ENCODE results near the gene MMP17.
A peak's percentile ranks its signal among the peaks of the same experiment; 100 is the strongest.
"Not testable (repeated sequence)": the region's sequence is repeated elsewhere in the genome, so short reads cannot be mapped to it uniquely, and the experiment has no call there.

The MMP17 gene

GRCh38 chr12:131885076-131885475, 56.9 kb downstream of the MMP17 start:
- not testable (repeated sequence) for H3K9ac ChIP-seq (ENCODE audit: low read depth, low read length); H3K27me3 ChIP-seq (ENCODE audit: control insufficient read depth, insufficient read depth, low read length); H3K27ac ChIP-seq (ENCODE audit: low read depth, low read length); H3K4me3 ChIP-seq (ENCODE audit: low read depth, low read length); H3K4me1 ChIP-seq (ENCODE audit: control insufficient read depth, insufficient read depth, low read length); H3K9me3 ChIP-seq (ENCODE audit: control insufficient read depth, insufficient read depth, low read length); H3K36me3 ChIP-seq (ENCODE audit: control insufficient read depth, insufficient read depth, low read length)

GRCh38 chr12:131885543-131886057, 57.4 kb downstream of the MMP17 start:
- Histone ChIP-seq H3K4me3 (ENCODE audit: low read depth, low read length) (no peak overlapping the region), H3K27me3 (ENCODE audit: control insufficient read depth, insufficient read depth, low read length) (no peaks in the 10 kb centered on the region), H3K27ac (ENCODE audit: low read depth, low read length) (no peak overlapping the region), H3K36me3 (ENCODE audit: control insufficient read depth, insufficient read depth, low read length) (no peaks in the 10 kb centered on the region), H3K9me3 (ENCODE audit: control insufficient read depth, insufficient read depth, low read length) (peaks cover 8% of the 10 kb centered on the region), H3K4me1 (ENCODE audit: control insufficient read depth, insufficient read depth, low read length) (0 out of 2 replicates have a peak, but pooled peaks cover 2% of the 10 kb centered on the region), H3K9ac (ENCODE audit: low read depth, low read length) (no peak overlapping the region)

- H3K4me1 ChIP-seq (ENCODE audit: control insufficient read depth, insufficient read depth, low read length); H3K9ac ChIP-seq (ENCODE audit: low read depth, low read length); H3K27me3 ChIP-seq (ENCODE audit: control insufficient read depth, insufficient read depth, low read length); H3K9me3 ChIP-seq (ENCODE audit: control insufficient read depth, insufficient read depth, low read length); H3K36me3 ChIP-seq (ENCODE audit: control insufficient read depth, insufficient read depth, low read length); H3K27ac ChIP-seq (ENCODE audit: low read depth, low read length); H3K4me3 ChIP-seq (ENCODE audit: low read depth, low read length): not testable (repeated sequence)
Measured at GRCh38 chr12:131891722-131892121, 63.5 kb downstream of the MMP17 start.

GRCh38 chr12:131892711-131893604, 64.8 kb downstream of the MMP17 start:
- no peak overlapping the region for H3K27ac ChIP-seq (ENCODE audit: low read depth, low read length)
- no peaks in the 10 kb centered on the region for H3K9me3 ChIP-seq (ENCODE audit: control insufficient read depth, insufficient read depth, low read length)
- 0 out of 2 replicates have a peak, but pooled peaks cover 6% of the 10 kb centered on the region for H3K36me3 ChIP-seq (ENCODE audit: control insufficient read depth, insufficient read depth, low read length)
- H3K4me1 ChIP-seq (ENCODE audit: control insufficient read depth, insufficient read depth, low read length): 0 out of 2 replicates have a peak, but pooled peaks cover 10% of the 10 kb centered on the region
- H3K4me3 ChIP-seq (ENCODE audit: low read depth, low read length): no peak overlapping the region
- H3K27me3 ChIP-seq (ENCODE audit: control insufficient read depth, insufficient read depth, low read length): no peaks in the 10 kb centered on the region
- no peak overlapping the region for H3K9ac ChIP-seq (ENCODE audit: low read depth, low read length)

- no peak overlapping the region for H3K4me3 ChIP-seq (ENCODE audit: low read depth, low read length)
- H3K27ac ChIP-seq (ENCODE audit: low read depth, low read length): no peak overlapping the region
- no peaks in the 10 kb centered on the region for H3K27me3 ChIP-seq (ENCODE audit: control insufficient read depth, insufficient read depth, low read length)
- 0 out of 2 replicates have a peak, but pooled peaks cover 6% of the 10 kb centered on the region for H3K36me3 ChIP-seq (ENCODE audit: control insufficient read depth, insufficient read depth, low read length)
- no peak overlapping the region for H3K9ac ChIP-seq (ENCODE audit: low read depth, low read length)
- no peaks in the 10 kb centered on the region for H3K9me3 ChIP-seq (ENCODE audit: control insufficient read depth, insufficient read depth, low read length)
- H3K4me1 ChIP-seq (ENCODE audit: control insufficient read depth, insufficient read depth, low read length): 0 out of 2 replicates have a peak, but pooled peaks cover 10% of the 10 kb centered on the region
Measured at GRCh38 chr12:131893605-131894312, 65.6 kb downstream of the MMP17 start.

- Histone ChIP-seq H3K27me3 (ENCODE audit: control insufficient read depth, insufficient read depth, low read length) (no peaks in the 10 kb centered on the region), H3K9ac (ENCODE audit: low read depth, low read length) (peak within 1 kb of the TSS; percentile 70; the same call in 1 of the 2 replicates), H3K4me3 (ENCODE audit: low read depth, low read length) (peak within 1 kb of the TSS; percentile 72), H3K27ac (ENCODE audit: low read depth, low read length) (peak within 1 kb of the TSS; percentile 93), H3K4me1 (ENCODE audit: control insufficient read depth, insufficient read depth, low read length) (0 out of 2 replicates have a peak, but pooled peaks cover 8% of the 10 kb centered on the region), H3K36me3 (ENCODE audit: control insufficient read depth, insufficient read depth, low read length) (0 out of 2 replicates have a peak, but pooled peaks cover 6% of the 10 kb centered on the region), H3K9me3 (ENCODE audit: control insufficient read depth, insufficient read depth, low read length) (no peaks in the 10 kb centered on the region)
Measured at GRCh38 chr12:131894313-131894860, 66.2 kb downstream of the MMP17 start, which contains the start of gene ULK1. Gene ULK1, plus strand, starts transcription at chr12:131894622. Its CDS starts 380 bp downstream, at chr12:131895002.

GRCh38 chr12:131894981-131895639, 66.9 kb downstream of the MMP17 start:
- Histone ChIP-seq H3K4me1 (ENCODE audit: control insufficient read depth, insufficient read depth, low read length) (0 out of 2 replicates have a peak, but pooled peaks cover 8% of the 10 kb centered on the region), H3K9ac (ENCODE audit: low read depth, low read length) (no peak overlapping the region; the same call in 1 of the 2 replicates), H3K27me3 (ENCODE audit: control insufficient read depth, insufficient read depth, low read length) (no peaks in the 10 kb centered on the region), H3K9me3 (ENCODE audit: control insufficient read depth, insufficient read depth, low read length) (no peaks in the 10 kb centered on the region), H3K36me3 (ENCODE audit: control insufficient read depth, insufficient read depth, low read length) (0 out of 2 replicates have a peak, but pooled peaks cover 6% of the 10 kb centered on the region), H3K27ac (ENCODE audit: low read depth, low read length) (peak overlapping the region; percentile 93), H3K4me3 (ENCODE audit: low read depth, low read length) (peak overlapping the region; percentile 72)

GRCh38 chr12:131895640-131896079, 67.5 kb downstream of the MMP17 start:
- Histone ChIP-seq H3K36me3 (ENCODE audit: control insufficient read depth, insufficient read depth, low read length) (peaks cover 11% of the 10 kb centered on the region; the same call in 1 of the 2 replicates), H3K27ac (ENCODE audit: low read depth, low read length) (peak overlapping the region; percentile 93), H3K4me3 (ENCODE audit: low read depth, low read length) (peak overlapping the region; percentile 72), H3K27me3 (ENCODE audit: control insufficient read depth, insufficient read depth, low read length) (no peaks in the 10 kb centered on the region), H3K9me3 (ENCODE audit: control insufficient read depth, insufficient read depth, low read length) (no peaks in the 10 kb centered on the region), H3K9ac (ENCODE audit: low read depth, low read length) (no peak overlapping the region; the same call in 1 of the 2 replicates), H3K4me1 (ENCODE audit: control insufficient read depth, insufficient read depth, low read length) (0 out of 2 replicates have a peak, but pooled peaks cover 8% of the 10 kb centered on the region)

- Histone ChIP-seq H3K4me1 (ENCODE audit: control insufficient read depth, insufficient read depth, low read length) (0 out of 2 replicates have a peak, but pooled peaks cover 8% of the 10 kb centered on the region), H3K4me3 (ENCODE audit: low read depth, low read length) (peak overlapping the region; percentile 72), H3K27ac (ENCODE audit: low read depth, low read length) (peak overlapping the region; percentile 93), H3K9ac (ENCODE audit: low read depth, low read length) (peak overlapping the region; percentile 52; the same call in 1 of the 2 replicates), H3K36me3 (ENCODE audit: control insufficient read depth, insufficient read depth, low read length) (peaks cover 11% of the 10 kb centered on the region; the same call in 1 of the 2 replicates), H3K9me3 (ENCODE audit: control insufficient read depth, insufficient read depth, low read length) (no peaks in the 10 kb centered on the region), H3K27me3 (ENCODE audit: control insufficient read depth, insufficient read depth, low read length) (no peaks in the 10 kb centered on the region)
Measured at GRCh38 chr12:131896080-131896810, 68.1 kb downstream of the MMP17 start.
